ENCODE measurements around the gene ARL4C.

DNA sequence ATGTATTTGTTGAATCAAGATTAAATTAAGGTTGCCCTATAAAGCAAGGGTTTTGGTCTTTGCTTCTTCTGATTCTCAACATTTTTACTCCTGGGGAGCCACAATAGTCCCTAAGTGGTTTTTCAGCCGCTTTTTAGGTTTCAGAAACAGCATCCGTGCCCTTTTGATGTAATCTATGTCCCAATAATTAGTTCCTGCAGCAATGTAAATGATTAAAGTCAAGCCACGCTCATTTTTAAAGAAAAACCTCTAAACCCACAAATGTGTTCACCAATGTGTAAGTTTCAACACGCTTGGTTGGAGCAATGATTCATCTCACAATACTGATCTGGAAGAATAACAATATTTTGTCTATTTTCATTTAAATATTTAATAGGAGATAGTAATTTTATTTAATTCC is 5.6 kb downstream of the ARL4C start:
- TF ChIP-seq, protein P1, sequence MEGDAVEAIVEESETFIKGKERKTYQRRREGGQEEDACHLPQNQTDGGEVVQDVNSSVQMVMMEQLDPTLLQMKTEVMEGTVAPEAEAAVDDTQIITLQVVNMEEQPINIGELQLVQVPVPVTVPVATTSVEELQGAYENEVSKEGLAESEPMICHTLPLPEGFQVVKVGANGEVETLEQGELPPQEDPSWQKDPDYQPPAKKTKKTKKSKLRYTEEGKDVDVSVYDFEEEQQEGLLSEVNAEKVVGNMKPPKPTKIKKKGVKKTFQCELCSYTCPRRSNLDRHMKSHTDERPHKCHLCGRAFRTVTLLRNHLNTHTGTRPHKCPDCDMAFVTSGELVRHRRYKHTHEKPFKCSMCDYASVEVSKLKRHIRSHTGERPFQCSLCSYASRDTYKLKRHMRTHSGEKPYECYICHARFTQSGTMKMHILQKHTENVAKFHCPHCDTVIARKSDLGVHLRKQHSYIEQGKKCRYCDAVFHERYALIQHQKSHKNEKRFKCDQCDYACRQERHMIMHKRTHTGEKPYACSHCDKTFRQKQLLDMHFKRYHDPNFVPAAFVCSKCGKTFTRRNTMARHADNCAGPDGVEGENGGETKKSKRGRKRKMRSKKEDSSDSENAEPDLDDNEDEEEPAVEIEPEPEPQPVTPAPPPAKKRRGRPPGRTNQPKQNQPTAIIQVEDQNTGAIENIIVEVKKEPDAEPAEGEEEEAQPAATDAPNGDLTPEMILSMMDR (conservative IDR thresholded peaks at IDR 0.05; ENCODE audit: low read depth in 2 of 2), result no peak
- TF ChIP-seq POLR2AphosphoS5 (IDR thresholded peaks at IDR 0.05; ENCODE audit: low read depth) (no peak), EZH2phosphoT487 (IDR thresholded peaks at IDR 0.05; ENCODE audit: unreplicated experiment) (no peak), EZH2 (IDR thresholded peaks at IDR 0.05; ENCODE audit: low read depth, unreplicated experiment) (no peak)
- TF ChIP-seq, protein P2, sequence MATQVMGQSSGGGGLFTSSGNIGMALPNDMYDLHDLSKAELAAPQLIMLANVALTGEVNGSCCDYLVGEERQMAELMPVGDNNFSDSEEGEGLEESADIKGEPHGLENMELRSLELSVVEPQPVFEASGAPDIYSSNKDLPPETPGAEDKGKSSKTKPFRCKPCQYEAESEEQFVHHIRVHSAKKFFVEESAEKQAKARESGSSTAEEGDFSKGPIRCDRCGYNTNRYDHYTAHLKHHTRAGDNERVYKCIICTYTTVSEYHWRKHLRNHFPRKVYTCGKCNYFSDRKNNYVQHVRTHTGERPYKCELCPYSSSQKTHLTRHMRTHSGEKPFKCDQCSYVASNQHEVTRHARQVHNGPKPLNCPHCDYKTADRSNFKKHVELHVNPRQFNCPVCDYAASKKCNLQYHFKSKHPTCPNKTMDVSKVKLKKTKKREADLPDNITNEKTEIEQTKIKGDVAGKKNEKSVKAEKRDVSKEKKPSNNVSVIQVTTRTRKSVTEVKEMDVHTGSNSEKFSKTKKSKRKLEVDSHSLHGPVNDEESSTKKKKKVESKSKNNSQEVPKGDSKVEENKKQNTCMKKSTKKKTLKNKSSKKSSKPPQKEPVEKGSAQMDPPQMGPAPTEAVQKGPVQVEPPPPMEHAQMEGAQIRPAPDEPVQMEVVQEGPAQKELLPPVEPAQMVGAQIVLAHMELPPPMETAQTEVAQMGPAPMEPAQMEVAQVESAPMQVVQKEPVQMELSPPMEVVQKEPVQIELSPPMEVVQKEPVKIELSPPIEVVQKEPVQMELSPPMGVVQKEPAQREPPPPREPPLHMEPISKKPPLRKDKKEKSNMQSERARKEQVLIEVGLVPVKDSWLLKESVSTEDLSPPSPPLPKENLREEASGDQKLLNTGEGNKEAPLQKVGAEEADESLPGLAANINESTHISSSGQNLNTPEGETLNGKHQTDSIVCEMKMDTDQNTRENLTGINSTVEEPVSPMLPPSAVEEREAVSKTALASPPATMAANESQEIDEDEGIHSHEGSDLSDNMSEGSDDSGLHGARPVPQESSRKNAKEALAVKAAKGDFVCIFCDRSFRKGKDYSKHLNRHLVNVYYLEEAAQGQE (IDR thresholded peaks at IDR 0.05; ENCODE audit: unreplicated experiment), result no peak

Measured in GM23338 (cell line).